Prostate gland (tissue), 2 donors: ENCODE measurements around the gene TM9SF2. TPM values are rescaled to one million over a fixed set of nuclear protein-coding genes. Genes with fewer than 3 reads are reported as not detected.
A peak's percentile ranks its signal among the peaks of the same experiment; 100 is the strongest.

Source experiments
- DNase-seq: peaks from one replicate; pipeline ENCODE4 v3.0.0-alpha.2; 2019; ENCODE audit warnings: low spot score
- H3K27ac ChIP-seq, 2 donors: fragments of 200-600 bp; sonication (generic); 2 replicates each; pipeline ENCODE4 v1.5.1; 2017 to 2019
- H3K27me3 ChIP-seq: fragments of 200-600 bp; sonication (generic); replicated peaks from 2 replicates; pipeline ENCODE4 v1.5.1; 2019; ENCODE audit not compliant: insufficient read depth
- H3K36me3 ChIP-seq, 2 donors: fragments of 200-600 bp; sonication (generic); 1 replicate in 1 of 2; 2 replicates in 1 of 2; pipeline versions ENCODE4 v1.5.1 to v1.8.1; 2017 to 2019
- H3K4me1 ChIP-seq: fragments of 200-600 bp; sonication (generic); replicated peaks from 2 replicates; pipeline ENCODE4 v1.5.1; 2019
- H3K4me3 ChIP-seq, 2 donors: fragments of 200-600 bp; sonication (generic); 2 replicates each; pipeline ENCODE4 v1.5.1; 2017 to 2019
- H3K9me3 ChIP-seq: fragments of 200-600 bp; sonication (generic); 2 replicates; pipeline ENCODE4 v1.5.1; 2017
- CTCF ChIP-seq, 4 experiments: fragments of 200-600 bp in 2 of 4; fragments of 450-650 bp in 2 of 4; sonication (generic) in 2 of 4; IDR thresholded peaks; 1 replicate in 3 of 4; 2 replicates in 1 of 4; pipeline ENCODE4 v1.5.1; 2016 to 2019; ENCODE audit warnings: antibody characterized with exemption in 4 of 4, mild to moderate bottlenecking in 2 of 4, moderate library complexity in 2 of 4
- POLR2A ChIP-seq: fragments of 450-650 bp; IDR thresholded peaks from one replicate; pipeline ENCODE4 v1.6.1; 2016; ENCODE audit warnings: antibody characterized with exemption, mild to moderate bottlenecking
- POLR2AphosphoS5 ChIP-seq: sonication (generic); formaldehyde crosslinking; IDR thresholded peaks from one replicate; pipeline ENCODE4 v1.6.1; 2017; ENCODE audit warnings: antibody characterized with exemption
- WGBS: methylation state at CpG from one replicate; pipeline ENCODE4 v1.1.5; 2018; 5-methylcytosine and 5-hydroxymethylcytosine counted together
- intact Hi-C: fragments of 100-400 bp; cut with DNase I; formaldehyde crosslinking; loops from one replicate; pipeline ENCODE4 v1.14.2; 2022
- total RNA-seq, 2 donors: library from RNA; depleted of rRNA; stranded (reverse); fragments of >200 nt; gene quantifications; one replicate each; pipeline ENCODE4 v1.1.0, GENCODE V29; 2016

TM9SF2 gene
- total RNA-seq, 2 donors from 2014 or later = 136 to 175 TPM

GRCh38 chr13:99600318-99600717 lies 99.0 kb downstream of the TM9SF2 start:
- intact Hi-C loops = loop anchor here (10.0 kb wide), 1 partner anchor 156 kb away; no protein-coding TSS in a partner anchor
- Histone ChIP-seq H3K27ac (no peak overlapping the region), H3K4me1 (no peaks in the 10 kb centered on the region), H3K36me3 (no peaks in the 10 kb centered on the region), H3K9me3 (no peaks in the 10 kb centered on the region), H3K4me3 (no peak overlapping the region), H3K27me3 (no peaks in the 10 kb centered on the region)
- WGBS = 64% methylated on average over 7 of the region's 7 CpGs
- TF ChIP-seq POLR2A = no peak
- TF ChIP-seq POLR2AphosphoS5 = no peak
- TF ChIP-seq CTCF (IDR thresholded peaks at IDR 0.05) = no peak
- DNase-seq = no peak

GRCh38 chr13:99601535-99601934 lies 100.3 kb downstream of the TM9SF2 start:
- no peaks in the 10 kb centered on the region for H3K36me3 ChIP-seq
- H3K27ac ChIP-seq = no peak overlapping the region
- H3K4me3 ChIP-seq = no peak overlapping the region
- H3K4me1 ChIP-seq = no peaks in the 10 kb centered on the region
- H3K27me3 ChIP-seq = no peaks in the 10 kb centered on the region
- no peak for DNase-seq
- TF ChIP-seq POLR2A = no peak
- no peak for TF ChIP-seq CTCF (IDR thresholded peaks at IDR 0.05)
- no peak for TF ChIP-seq POLR2AphosphoS5
- H3K9me3 ChIP-seq = no peaks in the 10 kb centered on the region
- intact Hi-C loops = loop anchor here (10.0 kb wide), 1 partner anchor 157 kb away; no protein-coding TSS in a partner anchor
- WGBS = 87% methylated on average over 5 of the region's 5 CpGs

GRCh38 chr13:99604636-99605035 lies 103.4 kb downstream of the TM9SF2 start:
- intact Hi-C loops = loop anchor here (5.0 to 10.0 kb wide), 2 partner anchors 102 to 160 kb away; partner anchors contain the start of gene TM9SF2
- no peak for DNase-seq
- Histone ChIP-seq H3K27ac (no peak overlapping the region), H3K36me3 (no peaks in the 10 kb centered on the region), H3K4me1 (no peaks in the 10 kb centered on the region), H3K4me3 (no peak overlapping the region), H3K27me3 (no peaks in the 10 kb centered on the region), H3K9me3 (no peaks in the 10 kb centered on the region)
- 93% methylated on average over 3 of the region's 3 CpGs for WGBS
- no peak for TF ChIP-seq CTCF (IDR thresholded peaks at IDR 0.05)

- Histone ChIP-seq H3K27ac (peak overlapping the region; percentile 72 to 76), H3K27me3 (no peaks in the 10 kb centered on the region), H3K4me1 (no peaks in the 10 kb centered on the region), H3K9me3 (no peaks in the 10 kb centered on the region), H3K4me3 (peak overlapping the region; percentile 56 to 72), H3K36me3 (no peaks in the 10 kb centered on the region)
- DNase-seq = peak; percentile 29
- intact Hi-C loops = loop anchor here (5.0 to 10.0 kb wide), 2 partner anchors 103 to 161 kb away; partner anchors contain the start of gene TM9SF2
- 22% methylated on average over 18 of the region's 18 CpGs for WGBS
- TF ChIP-seq POLR2AphosphoS5 (no peak), CTCF (IDR thresholded peaks at IDR 0.05) (peak in 1 of 4 experiments; percentile 37)
Measured at GRCh38 chr13:99605420-99606323, 104.4 kb downstream of the TM9SF2 start.
